HG03060 (cell line): ENCODE measurements around the gene RAPGEF5.

ENCODE experiments used
- ATAC-seq: cut with Tn5 transposase; IDR thresholded peaks from one replicate; pipeline ENCODE4 v1.9.1; 2021; ENCODE audit warnings: low read depth, moderate number of reproducible peaks; ENCODE audit not compliant: unreplicated experiment

Gene RAPGEF5

GRCh38 chr7:22231141-22231540 lies 125.8 kb downstream of the RAPGEF5 start:
- ATAC-seq = no peak

- no peak for ATAC-seq
Measured at GRCh38 chr7:22230238-22230637, 126.7 kb downstream of the RAPGEF5 start.

- no peak for ATAC-seq
Measured at GRCh38 chr7:22229148-22229547, 127.8 kb downstream of the RAPGEF5 start.

GRCh38 chr7:22223807-22224206 lies 133.1 kb downstream of the RAPGEF5 start:
- no peak for ATAC-seq

GRCh38 chr7:22220941-22221340 lies 136.0 kb downstream of the RAPGEF5 start:
- ATAC-seq = no peak

- no peak for ATAC-seq
Measured at GRCh38 chr7:22219739-22220493, 137.0 kb downstream of the RAPGEF5 start.

GRCh38 chr7:22219036-22219435 lies 137.9 kb downstream of the RAPGEF5 start:
- no peak for ATAC-seq

- no peak for ATAC-seq
Measured at GRCh38 chr7:22216832-22217475, 140.0 kb downstream of the RAPGEF5 start.

GRCh38 chr7:22216309-22216708 lies 140.6 kb downstream of the RAPGEF5 start:
- no peak for ATAC-seq

GRCh38 chr7:22214000-22214399 lies 143.0 kb downstream of the RAPGEF5 start:
- no peak for ATAC-seq

- ATAC-seq = no peak
Measured at GRCh38 chr7:22213081-22213480, 143.9 kb downstream of the RAPGEF5 start.

- no peak for ATAC-seq
Measured at GRCh38 chr7:22210967-22211366, 146.0 kb downstream of the RAPGEF5 start.

GRCh38 chr7:22210355-22210754 lies 146.6 kb downstream of the RAPGEF5 start:
- ATAC-seq = no peak

GRCh38 chr7:22208799-22209198 lies 148.2 kb downstream of the RAPGEF5 start:
- ATAC-seq = no peak

GRCh38 chr7:22207724-22208225 lies 149.2 kb downstream of the RAPGEF5 start:
- no peak for ATAC-seq

- ATAC-seq = no peak
Measured at GRCh38 chr7:22205631-22206030, 151.3 kb downstream of the RAPGEF5 start.

GRCh38 chr7:22204312-22204711 lies 152.6 kb downstream of the RAPGEF5 start:
- no peak for ATAC-seq

- ATAC-seq = no peak
Measured at GRCh38 chr7:22202141-22202540, 154.8 kb downstream of the RAPGEF5 start.

- ATAC-seq = no peak
Measured at GRCh38 chr7:22201186-22201880, 155.6 kb downstream of the RAPGEF5 start.

- ATAC-seq = no peak
Measured at GRCh38 chr7:22200777-22201176, 156.2 kb downstream of the RAPGEF5 start.

GRCh38 chr7:22200238-22200637 lies 156.7 kb downstream of the RAPGEF5 start:
- ATAC-seq = no peak
